Stimulated activated CD8-positive, alpha-beta memory T cell treated with anti-CD3 and anti-CD28 coated beads, Interleukin-7, amount 100 ng/mL, for 1 hour (primary cell): ENCODE measurements around the gene GNAQ.
"Not testable (repeated sequence)": the region's sequence is repeated elsewhere in the genome, so short reads cannot be mapped to it uniquely, and the experiment has no call there.

Source experiments
- DNase-seq, 2 donors: peaks; one replicate each; pipeline ENCODE4 v3.0.0-alpha.2; 2020; ENCODE audit warnings: low read depth in 2 of 2

The GNAQ gene

DNA sequence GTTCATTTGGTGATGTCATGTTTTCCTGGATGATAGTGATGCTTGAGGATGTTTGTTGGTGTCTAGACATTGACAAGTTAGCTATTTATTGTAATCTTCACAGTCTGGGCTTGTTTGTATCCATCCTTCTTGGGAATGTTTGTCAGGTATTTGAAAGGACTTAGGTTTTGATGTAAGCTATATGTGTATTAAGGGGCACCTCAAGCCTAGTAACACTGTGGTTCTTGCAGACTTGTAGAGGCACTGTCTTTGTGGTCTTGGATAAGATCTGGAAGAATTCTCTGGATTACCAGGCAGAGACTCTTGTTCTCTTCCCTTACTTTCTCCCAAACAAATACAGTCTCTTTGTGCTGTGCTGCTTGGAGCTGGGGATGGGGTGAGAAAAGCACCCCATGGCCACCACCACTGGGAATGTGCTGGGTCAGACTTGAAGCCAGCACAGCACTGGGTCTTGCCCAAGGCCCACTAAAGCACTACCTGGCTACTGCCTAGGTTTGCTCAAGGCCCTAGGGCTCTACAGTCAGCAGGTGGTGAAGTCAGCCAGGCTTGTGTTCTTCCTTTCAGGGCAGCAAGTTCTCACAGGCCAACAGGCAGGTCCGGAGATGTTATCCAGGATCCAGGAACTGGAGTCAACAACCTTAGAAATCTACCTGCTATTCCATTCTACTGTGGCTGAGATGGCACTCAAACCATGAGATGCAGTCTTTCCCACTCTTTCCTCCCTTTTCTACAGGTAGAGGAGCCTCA, 334.2 kb downstream of the GNAQ start:
- DNase-seq, result no peak

- not testable (repeated sequence) for DNase-seq
Observed at GRCh38 chr9:77690723-77691122, 340.9 kb downstream of the GNAQ start.

GRCh38 chr9:77690119-77690518, 341.5 kb downstream of the GNAQ start:
- not testable (repeated sequence) for DNase-seq

- not testable (repeated sequence) for DNase-seq
Observed at GRCh38 chr9:77687737-77688136, 343.9 kb downstream of the GNAQ start.

DNA sequence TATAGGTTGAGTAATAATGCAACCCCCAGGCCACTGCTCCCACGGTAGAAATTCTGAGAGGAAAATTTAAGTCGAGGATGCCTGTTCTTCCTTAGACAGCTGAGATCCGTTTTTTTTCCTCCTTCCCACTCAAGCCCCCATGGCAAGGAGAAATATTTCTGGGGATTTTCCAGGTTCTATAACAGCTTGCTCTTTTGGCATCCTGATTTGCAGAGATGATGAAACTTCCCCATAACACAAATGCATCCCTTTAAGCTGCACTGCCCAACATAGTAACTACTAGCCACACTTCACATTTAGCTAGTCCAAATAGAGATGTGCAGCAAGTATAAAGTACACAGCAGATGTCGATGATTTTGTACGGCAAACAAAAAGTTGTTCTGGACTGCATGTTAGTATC, 351.0 kb downstream of the GNAQ start:
- DNase-seq, result no peak

- no peak for DNase-seq
Observed at GRCh38 chr9:77679661-77680368, 351.8 kb downstream of the GNAQ start.

GRCh38 chr9:77679088-77679487, 352.5 kb downstream of the GNAQ start:
- DNase-seq, result no peak

DNA sequence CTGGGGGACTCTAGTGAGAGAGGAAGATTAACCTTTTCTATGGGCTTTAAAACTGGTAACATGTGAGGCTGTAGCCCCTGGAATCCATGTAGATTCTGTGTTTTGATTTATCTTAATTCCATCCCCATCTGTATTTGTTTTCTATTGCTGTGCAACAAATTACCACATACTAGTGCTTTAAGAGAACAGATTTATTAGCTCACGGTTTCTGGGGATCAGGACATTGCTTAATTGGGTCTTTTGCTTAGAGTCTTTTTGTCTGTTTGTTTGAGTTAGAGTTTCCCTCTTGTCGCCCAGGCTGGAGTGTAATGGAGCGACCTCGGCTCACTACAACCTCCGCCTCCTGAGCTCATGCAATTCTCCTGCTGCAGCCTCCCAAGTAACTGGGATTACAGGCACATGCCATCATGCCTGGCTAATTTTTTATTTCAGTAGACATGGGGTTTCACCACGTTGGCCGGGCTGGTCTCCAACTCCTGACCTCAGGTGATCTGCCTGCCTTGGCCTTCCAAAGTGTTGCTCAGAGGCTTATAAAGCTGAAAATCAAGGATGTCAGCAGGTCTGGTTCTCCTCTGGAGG, 353.6 kb downstream of the GNAQ start:
- no peak for DNase-seq

DNA sequence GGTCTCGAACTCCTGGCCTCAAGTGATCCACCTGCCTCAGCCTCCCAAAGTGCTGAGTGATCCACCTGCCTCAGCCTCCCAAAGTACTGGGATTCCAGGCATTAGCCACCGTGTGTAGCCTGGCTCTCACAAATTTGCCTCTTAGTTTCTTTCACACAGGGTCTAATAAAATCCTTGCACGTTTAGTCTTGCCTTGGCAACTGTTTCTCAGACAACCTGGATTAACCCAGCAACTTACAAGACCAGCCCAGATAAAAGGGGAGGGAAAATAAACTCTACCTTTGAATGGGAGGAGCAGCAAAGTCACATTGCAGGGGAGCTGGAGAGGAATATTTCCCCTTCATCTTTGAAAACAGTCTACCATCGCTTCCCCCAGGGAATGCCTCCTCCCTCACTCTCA, 354.2 kb downstream of the GNAQ start:
- no peak for DNase-seq

DNA sequence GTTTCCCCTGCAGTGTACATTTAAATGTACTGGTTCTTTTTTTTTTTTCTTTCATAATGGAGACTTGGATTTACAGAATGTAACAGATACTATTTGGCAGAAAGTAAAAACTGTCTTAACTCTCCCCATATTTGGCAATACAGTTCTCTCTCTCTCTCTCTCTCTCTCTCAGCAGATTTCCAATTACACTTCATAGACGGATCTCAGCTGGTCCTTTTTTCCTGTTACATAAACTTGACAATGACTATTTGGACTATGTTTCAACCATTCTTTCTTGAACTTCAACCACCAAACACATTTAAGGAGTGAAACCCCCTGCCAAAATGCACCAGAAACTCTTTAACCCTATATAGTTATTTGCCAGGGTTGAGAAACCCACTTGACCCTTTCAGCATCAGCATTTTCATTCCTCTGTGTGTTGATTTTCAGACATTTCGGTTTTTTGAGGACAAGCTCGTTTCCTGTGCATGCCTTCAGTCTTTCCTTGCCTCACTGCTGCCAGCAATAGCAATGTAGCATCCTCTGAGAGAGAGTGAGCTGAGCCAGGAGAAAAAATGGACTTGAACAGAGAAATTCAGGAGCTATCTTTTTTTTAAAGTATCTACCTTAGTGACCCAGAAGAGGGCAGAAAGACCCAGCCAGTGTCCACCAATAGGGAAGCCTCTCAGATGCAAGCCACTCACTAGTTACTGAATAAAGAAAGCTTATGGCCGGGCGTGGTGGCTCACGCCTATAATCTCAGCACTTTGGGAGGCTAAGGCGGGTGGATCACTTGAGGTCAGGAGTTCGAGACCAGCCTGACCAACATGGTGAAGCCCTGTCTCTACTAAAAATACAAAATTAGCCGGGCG, 357.4 kb downstream of the GNAQ start:
- no peak for DNase-seq

DNA sequence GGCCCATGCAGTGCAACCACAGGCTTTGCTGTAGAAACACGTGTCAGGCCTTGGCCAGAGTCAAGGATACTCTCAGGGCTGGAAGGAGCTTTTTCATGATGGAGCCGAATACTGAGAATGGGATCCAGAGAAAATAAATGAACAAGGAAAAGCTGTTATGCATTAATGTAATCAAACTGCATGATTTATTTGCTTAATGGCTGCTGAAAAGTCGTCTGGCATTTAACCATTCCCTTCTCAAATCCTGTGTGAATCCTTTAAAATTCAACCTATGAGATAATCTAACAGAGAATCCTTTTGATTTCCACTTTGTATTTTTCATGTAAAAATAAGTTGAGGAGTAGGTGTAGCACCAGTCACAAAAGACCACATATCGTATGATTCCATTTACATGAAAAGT, 359.4 kb downstream of the GNAQ start:
- DNase-seq, result no peak

DNA sequence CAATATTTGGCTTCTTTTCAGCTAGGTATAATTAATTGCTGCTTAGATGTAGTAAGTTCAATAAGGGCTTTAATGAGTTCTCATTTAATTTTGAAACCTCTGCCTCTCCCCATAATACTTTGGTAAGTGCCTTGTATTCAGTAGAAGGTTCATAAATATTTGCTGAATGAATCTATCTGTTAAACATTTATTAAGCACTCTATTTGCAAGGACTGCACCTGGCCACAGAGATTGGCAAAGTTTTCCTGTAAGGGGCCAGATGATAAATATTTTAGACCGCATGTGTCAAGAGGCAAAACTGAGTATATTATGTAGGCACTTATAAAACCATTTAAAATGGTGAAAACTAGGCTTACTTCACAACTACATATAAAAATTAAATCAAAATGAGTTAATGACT, 364.5 kb downstream of the GNAQ start:
- no peak for DNase-seq
